HL-60 (cell line): ENCODE results near the gene ROR1.

Experiments
- DNase-seq, 2 experiments: peaks; one replicate each; pipeline ENCODE4 v3.0.0-alpha.2; 2010 to 2020; ENCODE audit warnings: low read depth in 1 of 2, low spot score in 1 of 2
- H3K27ac ChIP-seq: fragments of 250-450 bp; sonication (Bioruptor Pico); replicated peaks from 2 replicates; pipeline ENCODE4 v1.5.1; 2020; ENCODE audit warnings: mild to moderate bottlenecking, moderate library complexity
- H3K27me3 ChIP-seq: fragments of 250-450 bp; sonication (Bioruptor Pico); 2 replicates; pipeline ENCODE4 v1.5.1; 2021; ENCODE audit warnings: mild to moderate bottlenecking, moderate library complexity; ENCODE audit not compliant: insufficient read depth, poor library complexity, severe bottlenecking
- H3K4me3 ChIP-seq: replicated peaks from 2 replicates; pipeline ENCODE4 v1.5.1; 2011; ENCODE audit warnings: mild to moderate bottlenecking, control low read depth, low read length; ENCODE audit not compliant: insufficient read depth
- CTCF ChIP-seq: IDR thresholded peaks from one replicate; pipeline ENCODE4 v1.5.1; 2011; ENCODE audit warnings: low read length, control low read depth, inconsistent platforms; ENCODE audit not compliant: insufficient read depth
- GABPA ChIP-seq: IDR thresholded peaks from 2 replicates; pipeline ENCODE4 v1.6.1; 2012; ENCODE audit warnings: low read depth
- POLR2AphosphoS5 ChIP-seq: IDR thresholded peaks from 2 replicates; pipeline ENCODE4 v1.6.1; 2012; ENCODE audit warnings: low read depth
- REST ChIP-seq: IDR thresholded peaks from 2 replicates; pipeline ENCODE4 v1.6.1; 2012; ENCODE audit warnings: low read depth; ENCODE audit not compliant: insufficient replicate concordance
- SPI1 ChIP-seq: IDR thresholded peaks from 2 replicates; pipeline ENCODE4 v1.6.1; 2012; ENCODE audit warnings: low read depth, mild to moderate bottlenecking, borderline replicate concordance

Gene ROR1

GRCh38 chr1:63984257-63984929 is 210.6 kb downstream of the ROR1 start:
- Histone ChIP-seq H3K27me3 (no peaks in the 10 kb centered on the region), H3K27ac (no peak overlapping the region), H3K4me3 (no peak overlapping the region)
- TF ChIP-seq POLR2AphosphoS5 (no peak), REST (no peak), CTCF (no peak), SPI1 (no peak), GABPA (no peak)
- no peak for DNase-seq

- DNase-seq = no peak
- H3K27ac ChIP-seq = no peak overlapping the region
- no peaks in the 10 kb centered on the region for H3K27me3 ChIP-seq
- no peak for TF ChIP-seq POLR2AphosphoS5
- no peak for TF ChIP-seq GABPA
- no peak for TF ChIP-seq SPI1
- no peak for TF ChIP-seq REST
- no peak for TF ChIP-seq CTCF
- no peak overlapping the region for H3K4me3 ChIP-seq
These were observed 211.1 kb downstream of the ROR1 start for GRCh38 chr1:63984930-63985290.

GRCh38 chr1:63987014-63987627 is 213.3 kb downstream of the ROR1 start:
- no peak for TF ChIP-seq GABPA
- no peak for TF ChIP-seq REST
- no peak for TF ChIP-seq SPI1
- no peak for TF ChIP-seq POLR2AphosphoS5
- no peak for TF ChIP-seq CTCF
- Histone ChIP-seq H3K27me3 (no peaks in the 10 kb centered on the region), H3K27ac (no peak overlapping the region), H3K4me3 (no peak overlapping the region)
- no peak for DNase-seq
